COR-L47 (cell line): ENCODE data around the gene STARD8.

ENCODE experiments used
- DNase-seq: peaks from one replicate; lab custom pipeline; 2025; lab: John Stamatoyannopoulos, UW

The STARD8 gene

GRCh38 chrX:68749426-68749825, 102.0 kb downstream of the STARD8 start:
- DNase-seq = no peak

GRCh38 chrX:68750316-68750715, 102.8 kb downstream of the STARD8 start:
- DNase-seq = no peak

- no peak for DNase-seq
Measured at GRCh38 chrX:68751372-68751771, 103.9 kb downstream of the STARD8 start.

- DNase-seq = no peak
Measured at GRCh38 chrX:68753218-68753617, 105.8 kb downstream of the STARD8 start.

GRCh38 chrX:68754406-68754805, 106.9 kb downstream of the STARD8 start:
- no peak for DNase-seq

- no peak for DNase-seq
Measured at GRCh38 chrX:68755616-68756125, 108.2 kb downstream of the STARD8 start.

- DNase-seq = no peak
Measured at GRCh38 chrX:68757331-68757730, 109.9 kb downstream of the STARD8 start.

GRCh38 chrX:68757731-68758130, 110.3 kb downstream of the STARD8 start:
- DNase-seq = no peak

GRCh38 chrX:68758671-68759070, 111.2 kb downstream of the STARD8 start:
- DNase-seq = no peak

- DNase-seq = no peak
Measured at GRCh38 chrX:68761086-68761485, 113.6 kb downstream of the STARD8 start.

GRCh38 chrX:68762766-68763165, 115.3 kb downstream of the STARD8 start:
- no peak for DNase-seq

- no peak for DNase-seq
Measured at GRCh38 chrX:68763481-68763880, 116.0 kb downstream of the STARD8 start.
